M059J (cell line): ENCODE data around the gene VEPH1. TPM values are rescaled to one million over a fixed set of nuclear protein-coding genes. Genes with fewer than 3 reads are reported as not detected.
A peak's percentile ranks its signal among the peaks of the same experiment; 100 is the strongest.

ENCODE experiments used
- DNase-seq: peaks from one replicate; pipeline ENCODE4 v3.0.0-alpha.2; 2012; ENCODE audit warnings: low read depth
- total RNA-seq: library from RNA; depleted of rRNA; stranded (reverse); fragments of >200 nt; shearing (Covaris generic); gene quantifications from 2 replicates; pipeline ENCODE4 v1.2.3, GENCODE V29; 2014

The VEPH1 gene
- total RNA-seq, 1 experiment from 2014 or later, result 58.0 TPM

DNA sequence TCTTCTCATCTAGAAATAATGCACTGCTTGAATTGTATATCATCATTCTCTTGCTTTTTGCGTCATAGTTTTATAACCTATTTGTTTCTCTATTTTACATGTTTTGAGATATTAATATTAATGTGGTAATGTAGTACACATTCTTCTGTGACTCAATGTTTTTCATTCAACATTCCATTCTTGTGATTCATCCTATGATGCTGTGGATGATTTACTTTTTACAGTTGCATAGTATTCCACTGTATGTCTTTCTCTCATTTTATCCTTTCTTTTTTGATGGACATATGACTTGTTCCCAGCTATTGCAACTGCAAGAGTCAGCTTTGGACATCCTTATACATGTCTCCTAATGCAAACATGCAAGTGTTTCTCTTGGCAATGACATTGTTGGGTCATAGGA, 20.6 kb upstream of the VEPH1 start:
- no peak for DNase-seq

GRCh38 chr3:157522648-157523047, 19.4 kb upstream of the VEPH1 start:
- no peak for DNase-seq

GRCh38 chr3:157520485-157521150, 17.4 kb upstream of the VEPH1 start:
- DNase-seq, result no peak

DNA sequence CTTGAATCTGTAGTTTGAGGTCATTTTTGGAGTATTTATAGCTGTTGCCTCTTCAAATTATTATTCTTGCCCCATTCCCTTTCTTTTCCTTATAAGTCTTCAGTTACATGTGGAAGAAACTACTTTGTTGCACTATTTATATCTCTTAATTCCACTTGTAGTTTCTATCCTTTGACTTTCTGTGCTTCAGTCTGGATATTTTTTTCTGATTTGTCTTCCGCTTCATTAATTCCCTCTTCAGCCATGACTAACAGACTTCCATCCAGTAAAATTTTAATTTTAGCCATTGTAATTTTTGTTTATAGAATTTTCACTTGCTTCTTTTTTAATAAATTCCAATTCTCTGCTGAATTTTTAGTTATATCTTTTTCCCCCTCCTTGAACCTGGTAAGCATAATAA, 15.7 kb upstream of the VEPH1 start:
- no peak for DNase-seq

- no peak for DNase-seq
Observed at GRCh38 chr3:157516928-157517327, 13.7 kb upstream of the VEPH1 start.

DNA sequence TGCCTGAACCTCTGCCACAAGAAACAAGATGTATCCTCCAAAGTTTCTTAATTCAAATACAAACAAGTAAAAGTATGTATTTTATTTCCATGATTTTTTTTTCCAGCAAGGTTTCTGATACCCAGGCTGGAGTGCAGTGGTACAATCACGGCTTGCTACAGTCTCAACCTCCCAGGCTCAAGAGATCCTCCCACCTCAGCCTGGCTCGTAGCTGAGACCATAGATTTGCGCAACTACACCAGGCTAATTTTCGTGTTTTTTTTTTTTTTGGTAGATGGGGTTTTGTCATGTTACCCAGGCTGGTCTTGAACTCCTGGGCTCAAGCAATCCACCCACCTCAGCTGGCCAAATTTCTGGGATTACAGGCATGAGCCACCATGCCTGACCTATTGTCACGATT, 12.2 kb upstream of the VEPH1 start:
- no peak for DNase-seq

DNA sequence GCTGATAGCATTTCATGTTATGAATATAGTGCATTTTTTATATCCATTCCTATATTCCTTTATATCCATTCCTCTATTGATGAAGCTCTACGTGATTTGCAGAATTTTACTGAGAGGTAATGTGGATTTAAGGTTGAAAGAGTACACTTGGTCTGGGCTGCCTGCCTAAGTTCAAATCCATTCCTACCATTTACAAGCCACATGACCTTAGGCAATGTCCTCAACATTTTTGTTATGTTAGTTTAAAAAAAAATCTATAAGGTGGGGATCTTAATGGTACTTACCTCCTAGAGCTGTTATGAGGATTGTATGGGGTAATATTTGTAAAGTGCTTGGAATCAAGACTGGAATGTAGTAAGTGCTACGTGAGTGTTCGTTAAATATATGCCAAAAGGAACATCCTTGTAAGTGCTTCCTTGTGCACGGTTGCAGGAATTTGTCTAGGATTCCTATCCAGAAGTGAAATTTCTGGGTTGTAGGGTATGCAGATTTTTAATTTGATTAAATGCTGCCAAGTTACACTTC, 11.2 kb upstream of the VEPH1 start:
- DNase-seq, result no peak

DNA sequence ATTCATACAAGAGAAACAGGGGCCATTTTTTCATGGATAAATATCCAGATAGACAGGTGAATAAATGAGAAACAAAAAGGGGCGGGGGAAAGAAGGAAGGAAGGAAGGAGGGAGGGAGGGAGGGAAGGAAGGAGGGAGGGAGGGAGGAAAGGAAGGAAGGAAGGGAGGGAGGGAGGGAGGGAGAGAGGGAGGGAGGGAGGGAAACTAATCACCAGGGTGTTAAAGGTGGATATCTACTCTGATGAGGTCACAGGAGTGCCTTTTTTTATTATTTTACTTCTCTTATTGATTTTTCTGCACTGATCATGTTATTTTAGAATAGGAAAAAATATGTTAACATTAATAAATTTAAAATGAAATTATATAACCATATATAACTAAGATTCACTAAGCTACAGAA, 10.4 kb upstream of the VEPH1 start:
- DNase-seq, result no peak

GRCh38 chr3:157512534-157512933, 9.3 kb upstream of the VEPH1 start:
- DNase-seq, result no peak

- DNase-seq, result no peak
Observed at GRCh38 chr3:157508461-157508860, 5.2 kb upstream of the VEPH1 start.

DNA sequence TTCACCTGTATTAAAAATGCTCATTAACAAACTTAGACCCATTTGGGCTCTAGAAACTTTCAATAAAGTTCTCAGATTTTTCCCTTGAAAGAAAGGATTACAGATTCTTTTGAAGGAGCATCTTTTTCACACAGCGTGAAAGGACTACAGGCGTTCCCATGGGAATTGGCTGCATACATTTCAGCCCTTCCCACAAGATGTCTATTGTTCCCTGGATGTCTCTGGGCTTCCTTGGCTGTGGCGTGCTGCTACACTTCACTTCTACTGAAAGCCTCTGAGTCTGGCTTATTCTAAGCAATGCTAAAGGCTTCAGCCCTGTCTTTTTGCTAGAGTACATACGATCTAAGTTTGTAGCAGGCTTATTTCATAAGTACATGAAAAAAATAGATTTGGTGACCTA, 1.4 kb downstream of the VEPH1 start:
- no peak for DNase-seq

DNA sequence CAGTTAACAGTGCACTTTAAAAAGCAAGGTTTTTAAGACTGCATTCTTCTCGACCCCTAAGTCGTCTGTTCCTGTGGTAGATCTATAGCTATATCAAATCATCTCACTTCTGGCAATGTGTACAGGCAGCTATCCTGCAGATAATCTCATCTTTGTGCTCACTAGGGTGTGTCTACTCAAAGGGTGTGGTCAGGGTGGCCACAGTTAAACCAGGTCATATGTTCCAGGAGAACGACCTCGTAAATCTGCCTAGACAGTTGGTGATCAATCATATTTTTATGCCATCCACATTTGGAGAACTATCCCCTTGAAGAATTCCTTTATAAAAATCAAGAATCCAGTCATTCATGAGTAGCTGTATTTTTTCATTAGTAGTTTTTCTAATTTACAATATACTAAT, 3.0 kb downstream of the VEPH1 start:
- DNase-seq, result no peak

- DNase-seq, result peak; percentile 86
Observed at GRCh38 chr3:157499342-157499963, 3.8 kb downstream of the VEPH1 start.

DNA sequence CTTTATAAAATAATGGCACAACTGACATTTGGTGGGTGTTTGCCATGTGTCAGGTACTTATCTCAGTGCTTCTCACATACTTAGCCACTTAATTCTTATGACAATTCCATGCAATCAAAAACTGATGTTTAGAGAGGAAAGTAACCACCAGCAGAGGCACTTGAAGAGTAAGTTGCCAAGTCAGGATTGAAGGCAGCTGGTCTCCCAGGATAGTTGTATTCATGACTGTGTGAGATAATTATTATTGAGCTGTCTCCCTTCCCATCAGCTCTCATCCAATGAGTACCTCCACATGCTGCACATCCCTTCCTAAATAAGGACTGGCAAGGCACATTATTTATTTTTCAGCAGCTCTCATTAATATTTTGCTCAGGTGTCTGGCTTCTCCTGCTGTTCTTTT, 4.8 kb downstream of the VEPH1 start:
- no peak for DNase-seq

- DNase-seq, result no peak
Observed at GRCh38 chr3:157495846-157496245, 7.4 kb downstream of the VEPH1 start.

- DNase-seq, result peak; percentile 62
Observed at GRCh38 chr3:157494581-157495281, 8.5 kb downstream of the VEPH1 start.

DNA sequence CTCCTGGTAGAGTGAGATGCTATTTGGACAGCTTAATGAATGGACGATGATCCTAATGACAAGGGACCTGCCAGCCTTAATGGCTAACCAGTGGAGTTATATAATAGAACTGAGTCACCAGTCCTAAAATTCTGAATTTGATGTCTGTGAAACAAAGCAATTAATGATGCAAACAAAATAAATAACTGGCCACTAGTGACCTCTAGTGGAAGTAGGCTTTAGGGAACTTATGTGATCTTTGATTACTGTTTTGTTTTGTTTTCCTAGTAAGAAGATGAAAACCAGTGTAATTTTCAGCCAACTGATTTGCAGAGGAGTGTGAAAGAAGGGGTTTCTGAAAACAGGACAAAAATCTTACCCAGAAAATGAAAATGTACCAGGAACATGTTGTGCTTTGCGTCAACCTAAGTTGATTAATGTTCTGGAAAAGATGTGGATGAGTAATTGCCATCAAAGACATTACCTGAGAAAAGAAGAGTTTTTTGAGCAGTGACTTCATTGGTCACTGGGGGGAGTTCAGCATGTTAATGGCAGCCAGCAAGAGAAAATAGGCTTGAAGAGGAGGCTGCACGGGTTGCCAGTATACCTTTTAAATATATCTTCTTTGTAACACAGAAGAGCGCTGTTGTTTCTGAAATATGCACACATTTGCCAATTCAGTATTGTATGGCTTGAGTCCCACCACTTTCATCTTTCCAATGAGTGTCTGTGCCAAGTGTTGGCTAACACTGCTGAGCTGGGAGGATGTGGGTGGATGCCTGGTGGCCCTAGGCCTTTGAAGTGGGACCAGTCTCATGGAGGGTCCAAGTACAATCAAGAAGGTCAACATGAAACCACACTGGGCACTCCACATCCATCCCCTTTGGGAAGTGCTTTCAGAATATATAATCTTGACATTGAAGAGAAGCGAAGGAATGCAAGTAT, 9.3 kb downstream of the VEPH1 start:
- peak; percentile 81 for DNase-seq

- DNase-seq, result no peak
Observed at GRCh38 chr3:157491136-157491535, 12.1 kb downstream of the VEPH1 start.

DNA sequence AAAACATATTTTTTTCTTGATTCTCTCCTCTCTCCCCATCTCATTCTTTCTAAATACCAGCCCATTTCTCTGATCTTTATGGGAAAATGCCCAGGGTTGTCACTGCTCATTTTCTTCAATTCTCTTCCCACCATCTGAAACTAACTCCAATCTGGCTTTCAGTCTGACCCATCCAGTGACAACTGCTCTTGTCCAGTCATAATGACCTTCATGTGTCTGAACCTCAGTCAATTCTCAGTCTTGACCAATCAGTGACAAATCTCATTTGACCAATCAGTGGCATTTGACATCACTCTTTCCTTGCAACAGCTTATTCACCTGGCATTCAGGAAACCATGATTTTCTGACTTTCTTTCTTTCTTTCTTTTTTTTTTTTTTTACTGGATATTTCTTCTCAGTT, 15.1 kb downstream of the VEPH1 start:
- DNase-seq, result peak; percentile 33

DNA sequence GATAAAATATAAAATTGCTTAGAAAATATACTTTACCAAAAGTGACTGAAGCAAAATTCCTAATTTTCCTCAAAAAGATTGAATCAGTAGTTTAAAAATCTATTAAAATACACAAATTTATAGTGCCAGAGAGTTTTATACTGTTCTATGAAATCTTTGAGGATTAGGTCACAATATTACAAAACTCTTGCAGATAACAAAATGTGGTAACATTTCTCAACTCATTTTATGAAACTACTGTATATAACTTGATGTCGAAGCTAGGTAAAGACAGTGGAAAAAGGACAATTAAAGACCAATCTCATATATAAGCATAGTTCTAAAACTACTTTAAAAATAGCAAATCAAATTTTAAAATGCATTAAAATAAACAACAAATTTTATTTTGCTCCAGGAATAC, 15.9 kb downstream of the VEPH1 start:
- DNase-seq, result no peak

GRCh38 chr3:157479464-157480243, 23.6 kb downstream of the VEPH1 start:
- no peak for DNase-seq
